HepG2 (cell line): ENCODE data around the gene AKT2. TPM values are rescaled to one million over a fixed set of nuclear protein-coding genes. Genes with fewer than 3 reads are reported as not detected.
A peak's percentile ranks its signal among the peaks of the same experiment; 100 is the strongest.

ENCODE experiments used
- IKZF4 ChIP-seq: sonication (generic); formaldehyde crosslinking; IDR thresholded peaks from 2 replicates; pipeline ENCODE4 v1.5.1; 2020; ENCODE audit warnings: borderline replicate concordance, mild to moderate bottlenecking, low read depth, missing genetic modification reagents; ENCODE audit errors: not compliant biosample characterization
- KLF6 ChIP-seq: IDR thresholded peaks from 2 replicates; pipeline ENCODE4 v1.8.0; 2016; ENCODE audit warnings: missing biosample characterization, missing genetic modification reagents
- MEIS1 ChIP-seq: sonication (generic); formaldehyde crosslinking; IDR thresholded peaks from 2 replicates; pipeline ENCODE4 v1.9.0; 2021; ENCODE audit warnings: mild to moderate bottlenecking, missing genetic modification reagents, moderate library complexity, borderline replicate concordance
- PAF1 ChIP-seq: IDR thresholded peaks from 2 replicates; pipeline ENCODE4 v1.6.1; 2016; ENCODE audit warnings: missing genetic modification reagents, missing compliant biosample characterization
- PITX1 ChIP-seq: sonication (generic); formaldehyde crosslinking; IDR thresholded peaks from 2 replicates; pipeline ENCODE4 v1.5.1; 2020; ENCODE audit warnings: mild to moderate bottlenecking, missing genetic modification reagents
- TCF7L2 ChIP-seq: IDR thresholded peaks from 2 replicates; pipeline ENCODE4 v1.6.1; 2011; ENCODE audit warnings: mild to moderate bottlenecking, low read depth, low read length, moderate library complexity
- TGIF2 ChIP-seq: IDR thresholded peaks from 2 replicates; pipeline ENCODE4 v1.6.1; 2016; ENCODE audit warnings: control low read depth, missing compliant biosample characterization
- ZBTB21 ChIP-seq: sonication (generic); formaldehyde crosslinking; IDR thresholded peaks from 2 replicates; pipeline ENCODE4 v1.4.0; 2020; ENCODE audit warnings: missing genetic modification reagents
- ZFP37 ChIP-seq: sonication (generic); formaldehyde crosslinking; IDR thresholded peaks from 2 replicates; pipeline ENCODE4 v1.4.0; 2020; ENCODE audit warnings: missing genetic modification reagents, borderline replicate concordance
- ZNF10 ChIP-seq: sonication (generic); formaldehyde crosslinking; IDR thresholded peaks from 2 replicates; pipeline ENCODE4 v1.4.0; 2020; ENCODE audit warnings: mild to moderate bottlenecking, low read depth, missing genetic modification reagents, borderline replicate concordance
- ZNF296 ChIP-seq: sonication (generic); formaldehyde crosslinking; conservative IDR thresholded peaks from 2 replicates; pipeline ENCODE4 v1.5.0; 2020; ENCODE audit warnings: mild to moderate bottlenecking, missing genetic modification reagents
- ZNF430 ChIP-seq: sonication (generic); formaldehyde crosslinking; IDR thresholded peaks from 2 replicates; pipeline ENCODE4 v1.9.0; 2021; ENCODE audit warnings: mild to moderate bottlenecking, missing genetic modification reagents
- ZNF543 ChIP-seq: sonication (generic); formaldehyde crosslinking; IDR thresholded peaks from 2 replicates; pipeline ENCODE4 v1.4.0; 2020; ENCODE audit warnings: mild to moderate bottlenecking, missing genetic modification reagents
- ZNF607 ChIP-seq: sonication (generic); formaldehyde crosslinking; IDR thresholded peaks from 2 replicates; pipeline ENCODE4 v1.5.1; 2020; ENCODE audit warnings: missing genetic modification reagents, mild to moderate bottlenecking, borderline replicate concordance
- polyA plus RNA-seq, 8 experiments: library from polyadenylated mRNA; depleted of rRNA in 3 of 8; stranded (reverse) in 7 of 8; unstranded in 1 of 8; fragments of >200 nt; fragmentation: Illumina TruSeq in 4 of 8; extraction: Trizol in 4 of 8; gene quantifications; 2 replicates each; pipeline versions ENCODE4 v1.2.1 to v1.2.3, GENCODE V29; 2011 to 2016; ENCODE audit warnings: low read depth in 4 of 8, missing spikeins in 1 of 8, mixed read lengths in 1 of 8; ENCODE audit not compliant: insufficient read depth in 1 of 8
- total RNA-seq, 5 experiments: library from RNA; depleted of rRNA; stranded (reverse); fragments of >200 nt; fragmentation: Illumina TruSeq; extraction: Trizol; gene quantifications; 2 replicates each; pipeline ENCODE4 v1.2.3, GENCODE V29; 2016; ENCODE audit warnings: low read depth in 1 of 5
- TF ChIP-seq, protein P1 (sequence below): sonication (generic); formaldehyde crosslinking; IDR thresholded peaks from 2 replicates; pipeline ENCODE4 v1.8.0; 2023; ENCODE audit warnings: mild to moderate bottlenecking, missing genetic modification reagents
- TF ChIP-seq, protein P2 (sequence below): sonication (generic); formaldehyde crosslinking; IDR thresholded peaks from 2 replicates; pipeline ENCODE4 v1.4.0; 2020; ENCODE audit warnings: missing genetic modification reagents
- TF ChIP-seq, protein P3 (sequence below): sonication (generic); formaldehyde crosslinking; IDR thresholded peaks from 2 replicates; pipeline ENCODE4 v1.4.0; 2020; ENCODE audit warnings: missing genetic modification reagents

Gene AKT2
- total and polyA plus RNA-seq, 2 of the 13 experiments (the other 11 are each of a cell fraction or from before 2014, with no cell fraction given): 82.1 to 173 TPM

DNA sequence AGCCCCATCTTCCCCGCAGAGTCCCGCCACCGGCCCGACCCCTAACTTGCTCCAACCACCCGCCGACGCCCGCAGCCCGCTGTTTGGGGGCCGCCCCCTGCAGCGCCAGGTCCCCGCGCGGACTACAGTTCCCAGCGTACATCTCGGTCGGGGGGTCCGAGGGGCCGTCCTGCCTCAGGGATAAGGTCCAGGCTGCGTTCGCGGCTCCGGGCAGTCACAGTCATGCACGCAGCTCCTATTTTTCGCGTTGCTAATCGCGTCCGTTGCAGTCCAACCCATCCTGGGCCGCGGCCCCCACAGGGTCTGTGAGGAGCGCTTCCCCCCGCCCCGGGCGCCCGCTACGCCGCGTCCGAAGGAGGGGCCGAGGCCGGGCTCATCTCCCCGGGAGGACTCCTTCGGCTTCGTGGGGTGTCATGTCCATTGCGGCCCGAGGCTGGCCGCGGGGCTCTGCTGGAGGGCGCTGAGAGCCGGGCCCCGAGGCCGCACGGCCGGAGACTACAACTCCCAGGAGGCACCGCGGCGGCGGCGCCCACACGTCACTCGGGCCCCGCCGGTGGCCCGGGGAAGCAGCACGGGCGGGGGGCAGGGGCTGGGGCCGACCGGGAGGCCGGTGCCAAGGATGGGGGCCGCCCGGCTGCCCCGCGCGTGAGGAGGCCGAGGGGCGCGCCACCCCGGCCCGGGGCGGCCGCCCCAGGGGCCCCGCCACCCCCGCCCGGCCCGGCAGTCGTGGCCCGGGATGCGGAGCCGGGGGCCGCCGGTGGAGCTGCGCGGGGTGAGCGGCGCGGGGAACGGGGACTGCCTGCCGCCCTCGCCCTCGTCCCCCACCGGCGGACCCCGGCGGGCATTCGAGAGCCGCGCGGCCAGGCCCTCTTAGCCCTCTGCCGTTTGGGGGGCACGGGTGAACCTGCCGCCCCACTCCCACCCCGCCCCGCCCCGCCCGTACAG, 94.0 kb downstream of the AKT2 start, which contains the start of gene MAP3K10 (continued):
- TF ChIP-seq PITX1 (peak; percentile 71), TCF7L2 (no peak), ZNF10 (no peak), ZFP37 (no peak), MEIS1 (no peak), PAF1 (no peak), ZNF430 (CRISPR knock-in tag) (0 out of 2 replicates have a peak, but pooled peaks have one; percentile 20), KLF6 (CRISPR knock-in tag) (0 out of 2 replicates have a peak, but pooled peaks have one; percentile 43), ZNF607 (CRISPR knock-in tag) (no peak), TGIF2 (CRISPR knock-in tag) (no peak), ZNF543 (no peak), IKZF4 (CRISPR knock-in tag) (no peak), ZNF296 (no peak), ZBTB21 (CRISPR knock-in tag) (no peak)
- TF ChIP-seq, protein P1, sequence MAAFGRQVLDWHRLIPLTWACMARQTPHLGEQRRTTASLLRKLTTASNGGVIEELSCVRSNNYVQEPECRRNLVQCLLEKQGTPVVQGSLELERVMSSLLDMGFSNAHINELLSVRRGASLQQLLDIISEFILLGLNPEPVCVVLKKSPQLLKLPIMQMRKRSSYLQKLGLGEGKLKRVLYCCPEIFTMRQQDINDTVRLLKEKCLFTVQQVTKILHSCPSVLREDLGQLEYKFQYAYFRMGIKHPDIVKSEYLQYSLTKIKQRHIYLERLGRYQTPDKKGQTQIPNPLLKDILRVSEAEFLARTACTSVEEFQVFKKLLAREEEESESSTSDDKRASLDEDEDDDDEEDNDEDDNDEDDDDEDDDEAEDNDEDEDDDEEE (CRISPR knock-in tag): peak; percentile 84
- TF ChIP-seq, protein P2, sequence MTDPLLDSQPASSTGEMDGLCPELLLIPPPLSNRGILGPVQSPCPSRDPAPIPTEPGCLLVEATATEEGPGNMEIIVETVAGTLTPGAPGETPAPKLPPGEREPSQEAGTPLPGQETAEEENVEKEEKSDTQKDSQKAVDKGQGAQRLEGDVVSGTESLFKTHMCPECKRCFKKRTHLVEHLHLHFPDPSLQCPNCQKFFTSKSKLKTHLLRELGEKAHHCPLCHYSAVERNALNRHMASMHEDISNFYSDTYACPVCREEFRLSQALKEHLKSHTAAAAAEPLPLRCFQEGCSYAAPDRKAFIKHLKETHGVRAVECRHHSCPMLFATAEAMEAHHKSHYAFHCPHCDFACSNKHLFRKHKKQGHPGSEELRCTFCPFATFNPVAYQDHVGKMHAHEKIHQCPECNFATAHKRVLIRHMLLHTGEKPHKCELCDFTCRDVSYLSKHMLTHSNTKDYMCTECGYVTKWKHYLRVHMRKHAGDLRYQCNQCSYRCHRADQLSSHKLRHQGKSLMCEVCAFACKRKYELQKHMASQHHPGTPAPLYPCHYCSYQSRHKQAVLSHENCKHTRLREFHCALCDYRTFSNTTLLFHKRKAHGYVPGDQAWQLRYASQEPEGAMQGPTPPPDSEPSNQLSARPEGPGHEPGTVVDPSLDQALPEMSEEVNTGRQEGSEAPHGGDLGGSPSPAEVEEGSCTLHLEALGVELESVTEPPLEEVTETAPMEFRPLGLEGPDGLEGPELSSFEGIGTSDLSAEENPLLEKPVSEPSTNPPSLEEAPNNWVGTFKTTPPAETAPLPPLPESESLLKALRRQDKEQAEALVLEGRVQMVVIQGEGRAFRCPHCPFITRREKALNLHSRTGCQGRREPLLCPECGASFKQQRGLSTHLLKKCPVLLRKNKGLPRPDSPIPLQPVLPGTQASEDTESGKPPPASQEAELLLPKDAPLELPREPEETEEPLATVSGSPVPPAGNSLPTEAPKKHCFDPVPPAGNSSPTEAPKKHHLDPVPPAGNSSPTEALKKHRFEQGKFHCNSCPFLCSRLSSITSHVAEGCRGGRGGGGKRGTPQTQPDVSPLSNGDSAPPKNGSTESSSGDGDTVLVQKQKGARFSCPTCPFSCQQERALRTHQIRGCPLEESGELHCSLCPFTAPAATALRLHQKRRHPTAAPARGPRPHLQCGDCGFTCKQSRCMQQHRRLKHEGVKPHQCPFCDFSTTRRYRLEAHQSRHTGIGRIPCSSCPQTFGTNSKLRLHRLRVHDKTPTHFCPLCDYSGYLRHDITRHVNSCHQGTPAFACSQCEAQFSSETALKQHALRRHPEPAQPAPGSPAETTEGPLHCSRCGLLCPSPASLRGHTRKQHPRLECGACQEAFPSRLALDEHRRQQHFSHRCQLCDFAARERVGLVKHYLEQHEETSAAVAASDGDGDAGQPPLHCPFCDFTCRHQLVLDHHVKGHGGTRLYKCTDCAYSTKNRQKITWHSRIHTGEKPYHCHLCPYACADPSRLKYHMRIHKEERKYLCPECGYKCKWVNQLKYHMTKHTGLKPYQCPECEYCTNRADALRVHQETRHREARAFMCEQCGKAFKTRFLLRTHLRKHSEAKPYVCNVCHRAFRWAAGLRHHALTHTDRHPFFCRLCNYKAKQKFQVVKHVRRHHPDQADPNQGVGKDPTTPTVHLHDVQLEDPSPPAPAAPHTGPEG: no peak
- TF ChIP-seq, protein P3, sequence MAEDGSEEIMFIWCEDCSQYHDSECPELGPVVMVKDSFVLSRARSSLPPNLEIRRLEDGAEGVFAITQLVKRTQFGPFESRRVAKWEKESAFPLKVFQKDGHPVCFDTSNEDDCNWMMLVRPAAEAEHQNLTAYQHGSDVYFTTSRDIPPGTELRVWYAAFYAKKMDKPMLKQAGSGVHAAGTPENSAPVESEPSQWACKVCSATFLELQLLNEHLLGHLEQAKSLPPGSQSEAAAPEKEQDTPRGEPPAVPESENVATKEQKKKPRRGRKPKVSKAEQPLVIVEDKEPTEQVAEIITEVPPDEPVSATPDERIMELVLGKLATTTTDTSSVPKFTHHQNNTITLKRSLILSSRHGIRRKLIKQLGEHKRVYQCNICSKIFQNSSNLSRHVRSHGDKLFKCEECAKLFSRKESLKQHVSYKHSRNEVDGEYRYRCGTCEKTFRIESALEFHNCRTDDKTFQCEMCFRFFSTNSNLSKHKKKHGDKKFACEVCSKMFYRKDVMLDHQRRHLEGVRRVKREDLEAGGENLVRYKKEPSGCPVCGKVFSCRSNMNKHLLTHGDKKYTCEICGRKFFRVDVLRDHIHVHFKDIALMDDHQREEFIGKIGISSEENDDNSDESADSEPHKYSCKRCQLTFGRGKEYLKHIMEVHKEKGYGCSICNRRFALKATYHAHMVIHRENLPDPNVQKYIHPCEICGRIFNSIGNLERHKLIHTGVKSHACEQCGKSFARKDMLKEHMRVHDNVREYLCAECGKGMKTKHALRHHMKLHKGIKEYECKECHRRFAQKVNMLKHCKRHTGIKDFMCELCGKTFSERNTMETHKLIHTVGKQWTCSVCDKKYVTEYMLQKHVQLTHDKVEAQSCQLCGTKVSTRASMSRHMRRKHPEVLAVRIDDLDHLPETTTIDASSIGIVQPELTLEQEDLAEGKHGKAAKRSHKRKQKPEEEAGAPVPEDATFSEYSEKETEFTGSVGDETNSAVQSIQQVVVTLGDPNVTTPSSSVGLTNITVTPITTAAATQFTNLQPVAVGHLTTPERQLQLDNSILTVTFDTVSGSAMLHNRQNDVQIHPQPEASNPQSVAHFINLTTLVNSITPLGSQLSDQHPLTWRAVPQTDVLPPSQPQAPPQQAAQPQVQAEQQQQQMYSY (CRISPR knock-in tag): no peak
